Vagina (tissue), 2 donors: ENCODE measurements around the gene RAPGEF6.

Experiments
- CTCF ChIP-seq, 3 experiments: fragments of 450-650 bp in 2 of 3; fragments of 200-600 bp in 1 of 3; sonication (generic) in 1 of 3; IDR thresholded peaks; one replicate each; pipeline ENCODE4 v1.5.1; 2017 to 2019; ENCODE audit warnings: antibody characterized with exemption in 3 of 3, mild to moderate bottlenecking in 2 of 3, moderate library complexity in 2 of 3
- POLR2AphosphoS5 ChIP-seq, 2 donors: sonication (generic); formaldehyde crosslinking; IDR thresholded peaks; one replicate each; pipeline ENCODE4 v1.9.0; 2017; ENCODE audit warnings: antibody characterized with exemption in 2 of 2, mild to moderate bottlenecking in 2 of 2, low read depth in 1 of 2; ENCODE audit not compliant: insufficient read depth in 1 of 2

GRCh38 chr5:131400585-131400984 is 234.4 kb downstream of the RAPGEF6 start:
- TF ChIP-seq POLR2AphosphoS5 (IDR thresholded peaks at IDR 0.05; ENCODE audit: insufficient read depth in 1 of 2, low read depth in 1 of 2) (no peak), CTCF (IDR thresholded peaks at IDR 0.05) (no peak)
